CD14-positive monocyte (primary cell): Measurements from ENCODE around the gene CSPG4. TPM values are rescaled to one million over a fixed set of nuclear protein-coding genes. Genes with fewer than 3 reads are reported as not detected.
A peak's percentile ranks its signal among the peaks of the same experiment; 100 is the strongest.
"Not testable (repeated sequence)": the region's sequence is repeated elsewhere in the genome, so short reads cannot be mapped to it uniquely, and the experiment has no call there.

Experiments
- DNase-seq, 3 donors: peaks; one replicate each; pipeline ENCODE4 v3.0.0-alpha.2; 2011 to 2022
- H2AFZ ChIP-seq: 2 replicates; pipeline ENCODE4 v1.6.0; 2012; ENCODE audit warnings: mild to moderate bottlenecking, low read depth, low read length, inconsistent platforms; ENCODE audit not compliant: insufficient read depth, poor library complexity, severe bottlenecking
- H3K27ac ChIP-seq, 2 donors: 1 replicate in 1 of 2; 2 replicates in 1 of 2; pipeline ENCODE4 v1.5.1; 2012 to 2013; ENCODE audit warnings: low read length in 2 of 2, control low read depth in 1 of 2, inconsistent platforms in 1 of 2, low read depth in 1 of 2, mild to moderate bottlenecking in 1 of 2
- H3K27me3 ChIP-seq, 2 donors: one replicate each; pipeline versions ENCODE4 v1.6.0 to v1.6.1; 2011 to 2013; ENCODE audit warnings: low read length in 2 of 2; ENCODE audit not compliant: control insufficient read depth in 2 of 2, insufficient read depth in 2 of 2
- H3K36me3 ChIP-seq, 2 donors: replicated peaks in 1 of 2; 1 replicate in 1 of 2; 2 replicates in 1 of 2; pipeline versions ENCODE4 v1.5.1 to v1.6.1; 2012 to 2013; ENCODE audit warnings: low read length in 2 of 2, control low read depth in 1 of 2, inconsistent platforms in 1 of 2, mild to moderate bottlenecking in 1 of 2; ENCODE audit not compliant: insufficient read depth in 2 of 2, control insufficient read depth in 1 of 2
- H3K4me1 ChIP-seq, 2 donors: 1 replicate in 1 of 2; 2 replicates in 1 of 2; pipeline versions ENCODE4 v1.5.1 to v1.6.1; 2012 to 2013; ENCODE audit warnings: low read length in 2 of 2, control low read depth in 1 of 2, inconsistent platforms in 1 of 2, mild to moderate bottlenecking in 1 of 2, moderate library complexity in 1 of 2; ENCODE audit not compliant: insufficient read depth in 2 of 2, control insufficient read depth in 1 of 2
- H3K4me2 ChIP-seq: replicated peaks from 2 replicates; pipeline ENCODE3; 2012; ENCODE audit warnings: low read length, moderate library complexity, mild to moderate bottlenecking; ENCODE audit not compliant: poor library complexity, severe bottlenecking; ENCODE audit errors: extremely low read depth
- H3K4me3 ChIP-seq, 3 experiments: fragments of 200-600 bp in 1 of 3; sonication (generic) in 1 of 3; replicated peaks in 1 of 3; 1 replicate in 2 of 3; 2 replicates in 1 of 3; pipeline ENCODE4 v1.5.1; 2011 to 2013; ENCODE audit warnings: low read length in 3 of 3, mild to moderate bottlenecking in 3 of 3, control low read depth in 2 of 3, low read depth in 2 of 3, inconsistent platforms in 1 of 3, moderate library complexity in 1 of 3
- H3K79me2 ChIP-seq: 2 replicates; pipeline ENCODE4 v1.6.0; 2012; ENCODE audit warnings: mild to moderate bottlenecking, control low read depth, inconsistent platforms, low read length, moderate library complexity; ENCODE audit not compliant: insufficient read depth
- H3K9ac ChIP-seq: 2 replicates; pipeline ENCODE4 v1.6.0; 2017; ENCODE audit warnings: low read length, mild to moderate bottlenecking; ENCODE audit not compliant: insufficient read depth, poor library complexity, severe bottlenecking
- H3K9me3 ChIP-seq, 2 donors: replicated peaks in 1 of 2; 1 replicate in 1 of 2; 2 replicates in 1 of 2; pipeline versions ENCODE4 v1.5.1 to v1.6.1; 2012 to 2013; ENCODE audit warnings: low read length in 2 of 2, control low read depth in 1 of 2; ENCODE audit not compliant: control insufficient read depth in 1 of 2, insufficient read depth in 1 of 2
- H4K20me1 ChIP-seq: 2 replicates; pipeline ENCODE4 v1.6.0; 2012; ENCODE audit warnings: mild to moderate bottlenecking, low read length, control low read depth, moderate library complexity; ENCODE audit not compliant: insufficient read depth
- H3K27ac Mint-ChIP-seq, 7 donors: one replicate each; pipeline ENCODE4 v1.8.0; 2020; ENCODE audit warnings: mild to moderate bottlenecking in 7 of 7, mixed read lengths in 7 of 7, moderate library complexity in 6 of 7, inconsistent platforms in 2 of 7
- H3K27me3 Mint-ChIP-seq, 3 donors: one replicate each; pipeline ENCODE4 v1.8.0; 2021 to 2022; ENCODE audit warnings: low read depth in 3 of 3, mild to moderate bottlenecking in 3 of 3, mixed read lengths in 3 of 3, moderate library complexity in 3 of 3, inconsistent platforms in 1 of 3
- H3K36me3 Mint-ChIP-seq, 2 donors: one replicate each; pipeline ENCODE4 v1.8.0; 2020; ENCODE audit warnings: mixed read lengths in 2 of 2, inconsistent platforms in 1 of 2, mild to moderate bottlenecking in 1 of 2
- H3K4me1 Mint-ChIP-seq: one replicate; pipeline ENCODE4 v1.8.0; 2020; ENCODE audit warnings: mild to moderate bottlenecking, mixed read lengths
- H3K4me3 Mint-ChIP-seq, 2 donors: one replicate each; pipeline ENCODE4 v1.8.0; 2020; ENCODE audit warnings: mild to moderate bottlenecking in 2 of 2, mixed read lengths in 2 of 2, moderate library complexity in 1 of 2
- H3K9me3 Mint-ChIP-seq, 7 donors: one replicate each; pipeline ENCODE4 v1.8.0; 2020 to 2022; ENCODE audit warnings: mixed read lengths in 7 of 7, mild to moderate bottlenecking in 6 of 7, moderate library complexity in 6 of 7, inconsistent platforms in 2 of 7
- WGBS: methylation state at CpG from one replicate; pipeline ENCODE4 v1.1.5; 2013; ENCODE audit warnings: missing lambda C conversion rate; ENCODE audit not compliant: insufficient coverage; 5-methylcytosine and 5-hydroxymethylcytosine counted together
- intact Hi-C, 2 donors: fragments of 100-400 bp; cut with micrococcal nuclease; formaldehyde crosslinking; loops; one replicate each; pipeline versions ENCODE4 v1.15.0 to v1.15.1; 2023
- polyA plus RNA-seq, 3 donors: library from polyadenylated mRNA; depleted of rRNA in 1 of 3; unstranded in 2 of 3; stranded (reverse) in 1 of 3; fragments of 300-500 nt in 2 of 3; fragments of >200 nt in 1 of 3; fragmentation: Illumina TruSeq in 2 of 3; gene quantifications; 1 replicate in 2 of 3; 2 replicates in 1 of 3; pipeline ENCODE4 v1.2.3, GENCODE V29; 2012 to 2021
- TF ChIP-seq, protein P1 (sequence below): fragments of 200-600 bp; IDR thresholded peaks from one replicate; pipeline ENCODE4 v1.8.0; 2022; ENCODE audit warnings: antibody characterized with exemption, mild to moderate bottlenecking

CSPG4 gene
- polyA plus RNA-seq, 3 donors = not detected

DNA sequence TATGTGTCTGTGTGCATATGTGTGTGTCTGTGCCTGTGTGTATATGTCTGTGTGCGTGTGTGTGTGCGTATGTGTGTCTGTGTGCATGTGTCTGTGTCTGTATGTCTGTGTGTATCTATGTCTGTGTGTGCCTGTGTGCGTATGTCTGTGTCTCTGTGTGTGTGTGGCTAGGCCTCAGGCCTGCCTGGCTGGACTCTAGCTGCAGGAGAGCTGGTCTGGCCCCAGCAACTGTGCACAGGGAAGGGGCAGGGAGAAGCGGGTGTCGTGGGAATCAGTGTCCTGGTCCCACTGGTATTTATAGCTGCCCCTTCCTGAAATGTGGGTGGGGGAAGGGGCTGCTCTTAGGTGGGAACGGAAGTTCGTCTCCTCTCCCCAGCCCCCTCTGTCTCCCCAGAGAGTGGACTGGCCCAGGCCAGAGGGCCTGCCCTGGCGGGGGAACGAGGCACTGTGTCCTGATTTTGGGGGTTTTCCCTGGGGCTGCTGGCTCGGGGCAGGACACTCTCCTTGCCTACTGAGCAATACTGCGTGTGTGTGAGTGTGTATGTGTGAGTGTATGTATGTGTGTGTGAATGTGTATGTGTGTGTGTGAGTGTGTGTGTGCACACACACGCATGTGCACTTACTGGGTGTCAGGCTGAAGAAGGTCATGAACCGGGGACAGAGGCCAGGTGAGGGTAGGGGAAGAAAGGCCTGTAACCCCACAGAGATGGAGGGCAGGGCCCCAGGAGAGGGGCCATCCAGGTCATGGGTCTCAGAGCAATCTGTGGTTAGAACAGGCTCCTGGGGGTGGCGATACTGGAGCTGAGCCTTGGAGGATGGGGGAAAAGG lies 6.6 kb downstream of the CSPG4 start:
- Histone ChIP-seq H3K9me3 (no peaks in the 10 kb centered on the region), H3K79me2 (no peaks in the 10 kb centered on the region), H3K4me1 (peaks cover 2 to 7% of the 10 kb centered on the region in 2 donors), H3K27ac (no peak overlapping the region), H3K9ac (no peak overlapping the region), H4K20me1 (no peaks in the 10 kb centered on the region), H3K27me3 (no peaks in the 10 kb centered on the region), H2AFZ (no peak overlapping the region), H3K4me3 (no peak overlapping the region), H3K36me3 (no peaks in the 10 kb centered on the region), H3K4me2 (no peak overlapping the region)
- no peak for DNase-seq
- peak overlapping the region in 3 of 7 donors; percentile 4 to 66 (median 43) for H3K27ac Mint-ChIP-seq
- intact Hi-C loops = no loop called here
- H3K36me3 Mint-ChIP-seq = peaks cover 0 to 2% of the 10 kb centered on the region in 2 donors
- TF ChIP-seq, protein P1, sequence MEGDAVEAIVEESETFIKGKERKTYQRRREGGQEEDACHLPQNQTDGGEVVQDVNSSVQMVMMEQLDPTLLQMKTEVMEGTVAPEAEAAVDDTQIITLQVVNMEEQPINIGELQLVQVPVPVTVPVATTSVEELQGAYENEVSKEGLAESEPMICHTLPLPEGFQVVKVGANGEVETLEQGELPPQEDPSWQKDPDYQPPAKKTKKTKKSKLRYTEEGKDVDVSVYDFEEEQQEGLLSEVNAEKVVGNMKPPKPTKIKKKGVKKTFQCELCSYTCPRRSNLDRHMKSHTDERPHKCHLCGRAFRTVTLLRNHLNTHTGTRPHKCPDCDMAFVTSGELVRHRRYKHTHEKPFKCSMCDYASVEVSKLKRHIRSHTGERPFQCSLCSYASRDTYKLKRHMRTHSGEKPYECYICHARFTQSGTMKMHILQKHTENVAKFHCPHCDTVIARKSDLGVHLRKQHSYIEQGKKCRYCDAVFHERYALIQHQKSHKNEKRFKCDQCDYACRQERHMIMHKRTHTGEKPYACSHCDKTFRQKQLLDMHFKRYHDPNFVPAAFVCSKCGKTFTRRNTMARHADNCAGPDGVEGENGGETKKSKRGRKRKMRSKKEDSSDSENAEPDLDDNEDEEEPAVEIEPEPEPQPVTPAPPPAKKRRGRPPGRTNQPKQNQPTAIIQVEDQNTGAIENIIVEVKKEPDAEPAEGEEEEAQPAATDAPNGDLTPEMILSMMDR = no peak
- 90% methylated on average over 7 of the region's 14 CpGs for WGBS
- H3K27me3 Mint-ChIP-seq = peaks cover 0 to 7% (median 4%) of the 10 kb centered on the region in 3 donors
- H3K4me1 Mint-ChIP-seq = peaks cover 4% of the 10 kb centered on the region
- H3K4me3 Mint-ChIP-seq = no peak overlapping the region
- H3K9me3 Mint-ChIP-seq = no peaks in the 10 kb centered on the region

- no CpG with 5 or more reads among the region's 5 CpGs for WGBS
- H3K27me3 ChIP-seq, H3K9me3 Mint-ChIP-seq, H3K4me2 ChIP-seq, H4K20me1 ChIP-seq, H3K27ac ChIP-seq, H3K36me3 ChIP-seq, intact Hi-C loops, H3K4me3 ChIP-seq, H2AFZ ChIP-seq, H3K4me3 Mint-ChIP-seq, DNase-seq, H3K9me3 ChIP-seq, H3K79me2 ChIP-seq, H3K27me3 Mint-ChIP-seq, H3K9ac ChIP-seq, H3K36me3 Mint-ChIP-seq: not testable (repeated sequence)
- H3K4me1 Mint-ChIP-seq = peaks cover 11% of the 10 kb centered on the region
- peaks cover 9 to 14% of the 10 kb centered on the region in 2 donors for H3K4me1 ChIP-seq
- H3K27ac Mint-ChIP-seq = peak overlapping the region in 2 of 7 donors; percentile 4 to 35
Measured at GRCh38 chr15:75705375-75705774, 7.3 kb downstream of the CSPG4 start.
